Activated CD4-positive, alpha-beta T cell treated with anti-CD3 and anti-CD28 coated beads, Interleukin-2, amount 10 ng/mL, durations not matched to agents 24 days and 14 days (primary cell): ENCODE data around the gene WAS. TPM values are rescaled to one million over a fixed set of nuclear protein-coding genes. Genes with fewer than 3 reads are reported as not detected.
"Not testable (repeated sequence)": the region's sequence is repeated elsewhere in the genome, so short reads cannot be mapped to it uniquely, and the experiment has no call there.

ENCODE experiments used
- DNase-seq: peaks from one replicate; pipeline ENCODE4 v3.0.0; 2022
- H3K27ac Mint-ChIP-seq: one replicate; pipeline ENCODE4 v1.8.0; 2022; ENCODE audit warnings: mild to moderate bottlenecking, mixed read lengths
- H3K27me3 Mint-ChIP-seq: one replicate; pipeline ENCODE4 v1.8.0; 2022; ENCODE audit warnings: mixed read lengths
- H3K36me3 Mint-ChIP-seq: one replicate; pipeline ENCODE4 v1.8.0; 2022; ENCODE audit warnings: low read depth, mild to moderate bottlenecking, mixed read lengths
- H3K4me1 Mint-ChIP-seq: one replicate; pipeline ENCODE4 v1.8.0; 2021; ENCODE audit warnings: mixed read lengths
- H3K4me3 Mint-ChIP-seq: one replicate; pipeline ENCODE4 v1.8.0; 2022; ENCODE audit warnings: mild to moderate bottlenecking, moderate library complexity, mixed read lengths
- H3K9me3 Mint-ChIP-seq: one replicate; pipeline ENCODE4 v1.8.0; 2021; ENCODE audit warnings: mixed read lengths
- intact Hi-C: fragments of 100-400 bp; cut with micrococcal nuclease; formaldehyde crosslinking; loops from one replicate; pipeline ENCODE4 v1.15.1; 2023
- total RNA-seq: library from RNA; stranded (reverse); gene quantifications from 2 replicates; pipeline ENCODE4 v1.2.3, GENCODE V29; 2022

WAS gene
- 99.0 and 104 TPM in 2 replicates for total RNA-seq

- intact Hi-C loops = loop anchor here (1.0 to 5.0 kb wide), 3 partner anchors 13 to 119 kb away; partner anchors contain the start of genes HDAC6 and SUV39H1
- peaks cover 47% of the 10 kb centered on the region for H3K36me3 Mint-ChIP-seq
- DNase-seq = peak; percentile 85
- H3K27me3 Mint-ChIP-seq = no peaks in the 10 kb centered on the region
- peak within 1 kb of the TSS; percentile 98 for H3K27ac Mint-ChIP-seq
- H3K9me3 Mint-ChIP-seq = no peaks in the 10 kb centered on the region
- peaks cover 43% of the 10 kb centered on the region for H3K4me1 Mint-ChIP-seq
- H3K4me3 Mint-ChIP-seq = peak within 1 kb of the TSS; percentile 98
Measured at GRCh38 chrX:48683411-48683982, at the start of gene WAS. Gene WAS, plus strand, starts transcription at chrX:48683799. Its CDS starts 55 bp downstream, at chrX:48683854.

DNA sequence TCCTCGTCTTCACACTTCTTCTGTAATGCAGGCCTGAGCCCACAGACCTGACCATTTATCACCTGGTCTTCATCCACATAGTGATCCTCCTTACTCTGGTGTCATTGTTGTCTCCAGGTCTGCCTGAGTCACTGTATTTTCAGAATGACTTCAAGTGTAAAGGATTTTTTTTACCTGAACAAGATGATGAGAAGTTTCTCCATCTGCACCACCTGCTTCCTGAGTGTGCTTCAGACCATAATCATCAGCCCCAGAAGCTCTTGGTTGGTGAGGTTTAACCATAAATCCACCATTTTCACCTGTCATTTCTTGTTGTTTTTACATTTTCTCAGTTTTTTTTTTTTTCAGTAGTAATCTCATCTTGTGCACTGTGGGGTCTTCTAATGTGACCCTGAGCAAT lies 47.3 kb upstream of the WAS start:
- Mint-ChIP-seq H3K36me3 (no peaks in the 10 kb centered on the region), H3K27me3 (no peaks in the 10 kb centered on the region), H3K9me3 (no peaks in the 10 kb centered on the region), H3K4me1 (peaks cover 3% of the 10 kb centered on the region), H3K4me3 (no peak overlapping the region), H3K27ac (no peak overlapping the region)
- DNase-seq = no peak
- intact Hi-C loops = no loop called here

DNA sequence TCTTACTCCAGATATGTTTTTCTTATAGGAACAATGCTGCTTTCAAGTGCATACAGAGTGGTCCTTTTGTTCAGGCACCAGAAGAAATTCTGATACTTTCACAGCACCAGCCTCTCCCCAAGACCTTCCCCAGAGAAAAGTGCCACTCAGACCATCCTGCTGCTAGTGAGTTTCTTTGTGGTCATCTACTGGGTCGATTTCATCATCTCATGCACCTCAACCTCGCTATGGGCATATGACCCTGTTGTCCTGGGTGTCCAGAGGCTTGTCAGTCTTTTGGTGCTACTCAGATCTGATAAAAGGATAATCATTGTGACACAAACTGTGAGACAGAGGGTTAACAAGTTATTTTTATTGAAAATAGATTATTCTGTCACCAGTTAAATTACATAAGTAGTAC lies 46.8 kb upstream of the WAS start:
- no peak for DNase-seq

DNA sequence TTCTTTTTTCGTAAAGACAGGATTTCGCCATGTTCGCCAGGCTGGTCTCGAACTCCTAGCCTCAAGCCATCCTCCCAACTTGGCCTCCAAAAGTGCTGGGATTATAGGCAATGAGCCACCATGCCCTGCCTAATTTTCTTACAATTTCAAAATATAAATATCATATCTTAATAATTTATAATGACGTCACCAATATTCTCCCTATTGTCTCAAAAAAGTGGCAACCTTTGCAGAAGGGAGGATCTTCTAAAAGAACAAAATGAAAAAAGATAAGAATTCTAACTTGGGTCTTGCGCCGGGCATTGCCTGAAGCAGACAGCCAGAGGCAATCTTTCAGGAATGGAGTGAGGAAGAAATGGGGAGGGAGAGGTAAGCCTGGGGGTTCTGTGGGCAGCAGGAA lies 37.9 kb upstream of the WAS start:
- Mint-ChIP-seq H3K4me1 (peaks cover 2% of the 10 kb centered on the region), H3K27me3 (no peaks in the 10 kb centered on the region), H3K27ac (no peak overlapping the region), H3K9me3 (no peaks in the 10 kb centered on the region), H3K4me3 (no peak overlapping the region), H3K36me3 (no peaks in the 10 kb centered on the region)
- intact Hi-C loops = loop anchor here (10.0 kb wide), 1 partner anchor 249 kb away; the partner anchor contains the start of genes PQBP1 and TIMM17B
- DNase-seq = no peak

More for the DNA sequence above, 46.8 kb upstream of the WAS start:
- intact Hi-C loops = no loop called here
- Mint-ChIP-seq H3K4me1 (peaks cover 3% of the 10 kb centered on the region), H3K4me3 (no peak overlapping the region), H3K27ac (no peak overlapping the region), H3K36me3 (no peaks in the 10 kb centered on the region), H3K9me3 (no peaks in the 10 kb centered on the region), H3K27me3 (no peaks in the 10 kb centered on the region)

DNA sequence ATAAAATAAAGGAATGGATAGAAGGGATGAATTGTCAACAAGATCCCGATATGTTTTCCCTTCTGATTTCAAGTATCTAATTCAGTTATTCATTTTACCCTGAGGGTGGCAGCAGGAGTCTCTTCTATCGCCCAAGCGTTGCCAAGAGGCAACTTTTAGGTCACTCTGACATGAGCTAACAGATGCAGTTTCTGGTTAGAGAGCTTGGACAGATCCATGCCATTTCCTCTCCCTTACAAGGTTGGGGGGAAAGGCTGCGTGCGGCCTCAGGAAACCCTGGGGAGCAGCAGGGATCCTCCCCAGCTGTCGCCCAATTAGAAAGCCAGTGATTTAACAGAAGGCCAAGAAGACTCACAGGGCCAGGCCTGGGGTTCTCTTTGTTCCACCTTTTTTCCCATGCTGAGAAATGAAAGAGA lies 35.3 kb upstream of the WAS start:
- peak; percentile 78 for DNase-seq
- intact Hi-C loops = loop anchor here (10.0 kb wide), 1 partner anchor 246 kb away; the partner anchor contains the start of genes PQBP1 and TIMM17B
- H3K36me3 Mint-ChIP-seq = no peaks in the 10 kb centered on the region
- H3K27me3 Mint-ChIP-seq = no peaks in the 10 kb centered on the region
- no peak overlapping the region for H3K27ac Mint-ChIP-seq
- H3K9me3 Mint-ChIP-seq = no peaks in the 10 kb centered on the region
- peaks cover 6% of the 10 kb centered on the region for H3K4me1 Mint-ChIP-seq
- H3K4me3 Mint-ChIP-seq = no peak overlapping the region

DNA sequence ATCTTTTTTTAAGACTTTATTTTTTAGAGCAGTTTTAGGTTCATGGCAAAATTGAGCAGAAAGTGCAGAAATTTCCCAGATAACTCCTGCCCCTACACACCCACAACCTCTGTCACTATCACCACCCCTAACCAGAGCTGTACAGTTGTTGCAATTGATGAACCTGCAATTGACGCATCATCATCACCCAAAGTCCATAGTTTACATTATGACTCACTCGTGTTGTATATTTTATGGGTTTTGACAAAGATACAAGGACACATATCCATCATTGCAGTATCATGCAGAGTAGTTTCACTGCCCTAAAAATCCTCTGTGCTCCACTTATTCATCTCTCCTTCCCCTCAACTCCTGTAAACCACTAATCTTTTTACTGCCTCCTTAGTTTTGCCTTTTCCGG lies 34.5 kb upstream of the WAS start:
- Mint-ChIP-seq H3K4me3 (no peak overlapping the region), H3K36me3 (no peaks in the 10 kb centered on the region), H3K27ac (no peak overlapping the region), H3K4me1 (peaks cover 6% of the 10 kb centered on the region), H3K9me3 (no peaks in the 10 kb centered on the region), H3K27me3 (no peaks in the 10 kb centered on the region)
- intact Hi-C loops = loop anchor here (10.0 kb wide), 1 partner anchor 246 kb away; the partner anchor contains the start of genes PQBP1 and TIMM17B
- DNase-seq = no peak

- H3K36me3 Mint-ChIP-seq, DNase-seq, H3K4me3 Mint-ChIP-seq, H3K4me1 Mint-ChIP-seq, intact Hi-C loops, H3K9me3 Mint-ChIP-seq, H3K27me3 Mint-ChIP-seq: not testable (repeated sequence)
- peak overlapping the region; percentile 29 for H3K27ac Mint-ChIP-seq
Measured at GRCh38 chrX:48652055-48652579, 31.5 kb upstream of the WAS start.

DNA sequence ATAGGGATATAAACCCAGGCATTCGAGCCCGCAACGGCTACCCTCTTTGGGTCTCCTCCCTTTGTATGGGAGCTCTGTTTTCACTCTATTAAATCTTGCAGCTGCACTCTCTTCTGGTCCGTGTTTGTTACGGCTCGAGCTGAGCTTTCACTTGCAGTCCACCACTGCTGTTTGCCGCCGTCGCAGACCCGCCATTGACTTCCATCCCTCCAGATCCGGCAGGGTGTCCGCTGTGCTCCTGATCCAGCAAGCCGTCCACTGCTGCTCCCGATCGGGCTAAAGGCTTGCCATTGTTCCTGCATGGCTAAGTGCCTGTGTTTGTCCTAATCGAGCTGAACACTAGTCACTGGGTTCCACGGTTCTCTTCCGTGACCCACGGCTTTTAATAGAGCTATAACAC lies 28.9 kb upstream of the WAS start:
- H3K4me3 Mint-ChIP-seq, H3K4me1 Mint-ChIP-seq, H3K36me3 Mint-ChIP-seq, DNase-seq, H3K9me3 Mint-ChIP-seq, H3K27ac Mint-ChIP-seq, intact Hi-C loops, H3K27me3 Mint-ChIP-seq: not testable (repeated sequence)

DNA sequence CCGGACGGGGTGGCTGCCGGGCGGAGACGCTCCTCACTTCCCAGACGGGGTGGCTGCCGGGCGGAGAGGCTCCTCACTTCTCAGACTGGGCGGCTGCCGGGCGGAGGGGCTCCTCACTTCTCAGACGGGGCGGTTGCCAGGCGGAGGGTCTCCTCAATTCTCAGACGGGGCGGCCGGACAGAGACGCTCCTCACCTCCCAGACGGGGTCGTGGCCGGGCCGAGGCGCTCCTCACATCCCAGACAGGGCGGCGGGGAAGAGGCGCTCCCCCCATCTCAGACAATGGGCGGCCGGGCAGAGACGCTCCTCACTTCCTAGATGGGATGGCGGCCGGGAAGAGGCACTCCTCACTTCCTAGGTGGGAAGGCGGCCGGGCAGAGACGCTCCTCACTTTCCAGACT lies 23.9 kb upstream of the WAS start:
- H3K4me3 Mint-ChIP-seq = not testable (repeated sequence)

GRCh38 chrX:48663241-48663640 lies 20.4 kb upstream of the WAS start:
- no peak overlapping the region for H3K27ac Mint-ChIP-seq
- intact Hi-C loops = no loop called here
- peaks cover 7% of the 10 kb centered on the region for H3K4me1 Mint-ChIP-seq
- H3K9me3 Mint-ChIP-seq = no peaks in the 10 kb centered on the region
- H3K36me3 Mint-ChIP-seq = no peaks in the 10 kb centered on the region
- no peak overlapping the region for H3K4me3 Mint-ChIP-seq
- H3K27me3 Mint-ChIP-seq = no peaks in the 10 kb centered on the region
- DNase-seq = no peak

More for the DNA sequence above, 23.9 kb upstream of the WAS start:
- H3K4me1 Mint-ChIP-seq, intact Hi-C loops, H3K27me3 Mint-ChIP-seq, H3K9me3 Mint-ChIP-seq, DNase-seq, H3K27ac Mint-ChIP-seq, H3K36me3 Mint-ChIP-seq: not testable (repeated sequence)

DNA sequence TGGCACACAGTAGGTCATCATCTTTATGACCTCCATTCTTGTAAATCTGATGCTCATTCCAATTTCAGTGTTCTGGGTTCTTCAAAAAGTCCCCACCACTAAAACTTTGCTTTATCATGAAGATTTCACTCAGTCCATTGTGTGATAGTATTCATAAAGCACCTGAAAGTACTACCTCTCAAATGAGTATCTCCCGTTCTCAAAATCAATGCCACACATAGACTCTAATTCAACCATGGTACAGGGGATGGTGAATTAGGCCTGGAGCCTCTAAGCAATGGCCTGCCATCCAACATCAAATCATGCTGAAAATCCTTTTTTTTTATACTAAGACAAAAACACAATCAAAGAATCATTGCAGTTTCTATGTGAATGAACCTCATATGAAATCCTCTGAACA lies 19.4 kb upstream of the WAS start:
- DNase-seq = no peak
- Mint-ChIP-seq H3K36me3 (no peaks in the 10 kb centered on the region), H3K9me3 (no peaks in the 10 kb centered on the region), H3K4me1 (peaks cover 7% of the 10 kb centered on the region), H3K27ac (no peak overlapping the region), H3K4me3 (no peak overlapping the region), H3K27me3 (no peaks in the 10 kb centered on the region)
- intact Hi-C loops = no loop called here

GRCh38 chrX:48665991-48666390 lies 17.6 kb upstream of the WAS start:
- no peaks in the 10 kb centered on the region for H3K27me3 Mint-ChIP-seq
- no peaks in the 10 kb centered on the region for H3K9me3 Mint-ChIP-seq
- DNase-seq = no peak
- H3K27ac Mint-ChIP-seq = no peak overlapping the region
- H3K4me1 Mint-ChIP-seq = peaks cover 4% of the 10 kb centered on the region
- intact Hi-C loops = no loop called here
- no peak overlapping the region for H3K4me3 Mint-ChIP-seq
- no peaks in the 10 kb centered on the region for H3K36me3 Mint-ChIP-seq

DNA sequence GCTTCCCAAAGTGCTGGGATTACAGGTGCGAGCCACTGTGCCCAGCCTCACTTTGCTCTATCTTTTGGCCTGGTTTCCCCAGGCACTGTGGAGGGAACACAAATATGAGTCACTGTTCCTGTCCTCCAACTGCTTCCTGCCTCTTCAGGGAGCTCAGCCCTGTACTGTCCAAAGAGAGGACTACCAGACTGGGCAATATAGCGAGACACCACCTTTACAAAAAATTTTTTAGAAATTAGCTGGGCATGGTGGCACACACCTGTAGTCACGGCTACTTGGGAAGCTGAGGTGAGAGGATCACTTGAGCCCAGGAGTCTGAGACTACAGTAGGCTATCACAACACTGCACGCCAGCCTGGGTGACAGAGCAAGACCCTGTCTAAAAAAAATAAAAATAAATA lies 16.9 kb upstream of the WAS start:
- H3K36me3 Mint-ChIP-seq = no peaks in the 10 kb centered on the region
- intact Hi-C loops = no loop called here
- DNase-seq = no peak
- peaks cover 1% of the 10 kb centered on the region for H3K4me1 Mint-ChIP-seq
- no peak overlapping the region for H3K4me3 Mint-ChIP-seq
- H3K27me3 Mint-ChIP-seq = no peaks in the 10 kb centered on the region
- H3K27ac Mint-ChIP-seq = no peak overlapping the region
- H3K9me3 Mint-ChIP-seq = no peaks in the 10 kb centered on the region

DNA sequence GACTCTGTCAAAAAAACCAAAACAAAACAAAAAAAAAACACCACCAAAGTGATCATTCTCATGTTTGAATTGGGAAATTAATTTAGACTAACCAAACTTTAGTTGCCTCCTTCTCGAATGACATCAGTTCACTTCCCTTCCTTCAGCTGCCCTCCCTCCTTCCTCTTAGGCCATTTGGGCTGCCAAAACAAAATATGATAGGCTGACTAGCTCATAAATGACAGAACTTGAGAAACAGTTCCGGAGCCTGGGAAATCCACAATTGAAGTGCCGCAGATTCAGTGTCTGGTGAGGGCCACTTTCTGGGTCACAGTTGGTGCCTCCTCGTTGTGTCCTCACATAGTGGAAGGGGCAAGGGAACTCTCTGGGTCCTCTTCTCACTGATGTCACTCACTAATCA lies 16.1 kb upstream of the WAS start:
- no peaks in the 10 kb centered on the region for H3K36me3 Mint-ChIP-seq
- peaks cover 1% of the 10 kb centered on the region for H3K4me1 Mint-ChIP-seq
- no peak for DNase-seq
- intact Hi-C loops = no loop called here
- no peak overlapping the region for H3K4me3 Mint-ChIP-seq
- no peak overlapping the region for H3K27ac Mint-ChIP-seq
- no peaks in the 10 kb centered on the region for H3K9me3 Mint-ChIP-seq
- no peaks in the 10 kb centered on the region for H3K27me3 Mint-ChIP-seq

GRCh38 chrX:48668187-48668586 lies 15.4 kb upstream of the WAS start:
- H3K4me3 Mint-ChIP-seq, DNase-seq, H3K36me3 Mint-ChIP-seq, H3K27me3 Mint-ChIP-seq, H3K4me1 Mint-ChIP-seq, intact Hi-C loops, H3K9me3 Mint-ChIP-seq, H3K27ac Mint-ChIP-seq: not testable (repeated sequence)
